ENCODE measurements around the gene TMED5. TPM values are rescaled to one million over a fixed set of nuclear protein-coding genes. Genes with fewer than 3 reads are reported as not detected.
"Not testable (repeated sequence)": the region's sequence is repeated elsewhere in the genome, so short reads cannot be mapped to it uniquely, and the experiment has no call there.

TMED5 gene
- polyA plus RNA-seq, 3 donors = 30.0 to 75.8 (median 62.8) TPM

- peaks cover 99% of the 10 kb centered on the region for H4K20me1 ChIP-seq (ENCODE audit: insufficient read depth, low read length)
- peaks cover 100% of the 10 kb centered on the region for H3K79me2 ChIP-seq (ENCODE audit: insufficient read depth, low read length)
- Mint-ChIP-seq H3K9me3 (peaks cover 5 to 10% (median 6%) of the 10 kb centered on the region in 7 donors), H3K27ac (no peak overlapping the region), H3K27me3 (ENCODE audit: low read depth in 3 of 3) (peaks cover 0 to 1% (median 0%) of the 10 kb centered on the region in 3 donors), H3K4me3 (no peak overlapping the region), H3K4me1 (peaks cover 27% of the 10 kb centered on the region), H3K36me3 (peaks cover 27 to 59% of the 10 kb centered on the region in 2 donors)
- H3K4me2 ChIP-seq (replicated peaks; ENCODE audit: extremely low read depth, low read length, poor library complexity, severe bottlenecking) = no peak overlapping the region
- H3K4me3 ChIP-seq (replicated peaks in 1 of 3; ENCODE audit: low read depth in 2 of 3, low read length in 3 of 3) = no peak overlapping the region
- TF ChIP-seq, protein P1, sequence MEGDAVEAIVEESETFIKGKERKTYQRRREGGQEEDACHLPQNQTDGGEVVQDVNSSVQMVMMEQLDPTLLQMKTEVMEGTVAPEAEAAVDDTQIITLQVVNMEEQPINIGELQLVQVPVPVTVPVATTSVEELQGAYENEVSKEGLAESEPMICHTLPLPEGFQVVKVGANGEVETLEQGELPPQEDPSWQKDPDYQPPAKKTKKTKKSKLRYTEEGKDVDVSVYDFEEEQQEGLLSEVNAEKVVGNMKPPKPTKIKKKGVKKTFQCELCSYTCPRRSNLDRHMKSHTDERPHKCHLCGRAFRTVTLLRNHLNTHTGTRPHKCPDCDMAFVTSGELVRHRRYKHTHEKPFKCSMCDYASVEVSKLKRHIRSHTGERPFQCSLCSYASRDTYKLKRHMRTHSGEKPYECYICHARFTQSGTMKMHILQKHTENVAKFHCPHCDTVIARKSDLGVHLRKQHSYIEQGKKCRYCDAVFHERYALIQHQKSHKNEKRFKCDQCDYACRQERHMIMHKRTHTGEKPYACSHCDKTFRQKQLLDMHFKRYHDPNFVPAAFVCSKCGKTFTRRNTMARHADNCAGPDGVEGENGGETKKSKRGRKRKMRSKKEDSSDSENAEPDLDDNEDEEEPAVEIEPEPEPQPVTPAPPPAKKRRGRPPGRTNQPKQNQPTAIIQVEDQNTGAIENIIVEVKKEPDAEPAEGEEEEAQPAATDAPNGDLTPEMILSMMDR (IDR thresholded peaks at IDR 0.05) = no peak
- H3K27me3 ChIP-seq (ENCODE audit: control insufficient read depth in 2 of 2, insufficient read depth in 2 of 2, low read length in 2 of 2) = no peaks in the 10 kb centered on the region
- no peak overlapping the region for H3K27ac ChIP-seq (ENCODE audit: low read depth in 1 of 2, low read length in 2 of 2)
- intact Hi-C loops (cut with micrococcal nuclease) = no loop called here
- peaks cover 0 to 9% of the 10 kb centered on the region in 2 donors for H3K9me3 ChIP-seq (replicated peaks in 1 of 2; ENCODE audit: control insufficient read depth in 1 of 2, insufficient read depth in 1 of 2, low read length in 2 of 2)
- DNase-seq = no peak
- peaks cover 0 to 5% of the 10 kb centered on the region in 2 donors for H3K36me3 ChIP-seq (replicated peaks in 1 of 2; ENCODE audit: control insufficient read depth in 1 of 2, insufficient read depth in 2 of 2, low read length in 2 of 2)
- no peak overlapping the region for H3K9ac ChIP-seq (ENCODE audit: insufficient read depth, low read length, poor library complexity, severe bottlenecking)
- H3K4me1 ChIP-seq (ENCODE audit: control insufficient read depth in 1 of 2, insufficient read depth in 2 of 2, low read length in 2 of 2) = peaks cover 12 to 21% of the 10 kb centered on the region in 2 donors
- H2AFZ ChIP-seq (ENCODE audit: insufficient read depth, low read depth, low read length, poor library complexity, severe bottlenecking) = no peak overlapping the region
These were observed 13.2 kb downstream of the TMED5 start for GRCh38 chr1:93167006-93167405.

DNA sequence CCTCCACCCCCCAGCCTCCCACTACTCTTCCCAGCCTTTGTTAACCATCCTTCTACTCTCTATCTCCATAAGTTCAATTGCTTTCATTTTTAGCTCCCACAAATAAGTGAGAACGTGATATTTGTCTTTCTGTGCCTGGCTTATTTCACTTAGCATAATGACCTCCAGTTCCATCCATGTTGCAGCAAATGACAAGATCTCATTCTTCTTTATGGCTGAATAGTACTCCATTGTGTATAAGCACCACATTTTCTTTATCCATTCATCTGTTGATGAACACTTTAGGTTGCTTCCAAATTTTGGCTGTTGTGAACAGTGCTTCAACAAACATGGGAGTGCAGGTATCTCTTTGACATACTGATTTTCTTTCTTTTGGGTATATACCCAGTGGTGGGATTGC is 14.3 kb downstream of the TMED5 start:
- DNase-seq; H3K27ac ChIP-seq (ENCODE audit: low read depth in 1 of 2, low read length in 2 of 2); H3K9ac ChIP-seq (ENCODE audit: insufficient read depth, low read length, poor library complexity, severe bottlenecking); H2AFZ ChIP-seq (ENCODE audit: insufficient read depth, low read depth, low read length, poor library complexity, severe bottlenecking); H3K9me3 ChIP-seq (replicated peaks in 1 of 2; ENCODE audit: control insufficient read depth in 1 of 2, insufficient read depth in 1 of 2, low read length in 2 of 2); H3K27me3 Mint-ChIP-seq (ENCODE audit: low read depth in 3 of 3); H3K4me3 ChIP-seq (replicated peaks in 1 of 3; ENCODE audit: low read depth in 2 of 3, low read length in 3 of 3); H3K9me3 Mint-ChIP-seq; intact Hi-C loops (cut with micrococcal nuclease); H3K4me2 ChIP-seq (replicated peaks; ENCODE audit: extremely low read depth, low read length, poor library complexity, severe bottlenecking); H3K36me3 ChIP-seq (replicated peaks in 1 of 2; ENCODE audit: control insufficient read depth in 1 of 2, insufficient read depth in 2 of 2, low read length in 2 of 2); H3K27me3 ChIP-seq (ENCODE audit: control insufficient read depth in 2 of 2, insufficient read depth in 2 of 2, low read length in 2 of 2); H3K4me3 Mint-ChIP-seq: not testable (repeated sequence)
- Histone ChIP-seq H3K4me1 (ENCODE audit: control insufficient read depth in 1 of 2, insufficient read depth in 2 of 2, low read length in 2 of 2) (peaks cover 5 to 11% of the 10 kb centered on the region in 2 donors), H4K20me1 (ENCODE audit: insufficient read depth, low read length) (peaks cover 99% of the 10 kb centered on the region), H3K79me2 (ENCODE audit: insufficient read depth, low read length) (peaks cover 100% of the 10 kb centered on the region)
- Mint-ChIP-seq H3K27ac (peak overlapping the region in 2 of 7 donors; percentile 5 to 24), H3K36me3 (peaks cover 34 to 55% of the 10 kb centered on the region in 2 donors), H3K4me1 (peaks cover 16% of the 10 kb centered on the region)
- 100% methylated on average over 1 of the region's 1 CpG for WGBS (ENCODE audit: insufficient coverage)
